Sigmoid colon (tissue), 3 donors: ENCODE measurements around the gene DHX58.

Experiments used
- POLR2A ChIP-seq, 2 donors: fragments of 450-650 bp; IDR thresholded peaks; one replicate each; pipeline ENCODE4 v1.6.1; 2016; ENCODE audit warnings: antibody characterized with exemption in 2 of 2, mild to moderate bottlenecking in 2 of 2, moderate library complexity in 2 of 2
- TF ChIP-seq, protein P1 (sequence below), 4 experiments: fragments of 450-650 bp in 3 of 4; fragments of 200-600 bp in 1 of 4; IDR thresholded peaks; one replicate each; pipeline ENCODE4 v1.5.1; 2016 to 2019; ENCODE audit warnings: antibody characterized with exemption in 4 of 4, mild to moderate bottlenecking in 3 of 4, moderate library complexity in 2 of 4

DNA sequence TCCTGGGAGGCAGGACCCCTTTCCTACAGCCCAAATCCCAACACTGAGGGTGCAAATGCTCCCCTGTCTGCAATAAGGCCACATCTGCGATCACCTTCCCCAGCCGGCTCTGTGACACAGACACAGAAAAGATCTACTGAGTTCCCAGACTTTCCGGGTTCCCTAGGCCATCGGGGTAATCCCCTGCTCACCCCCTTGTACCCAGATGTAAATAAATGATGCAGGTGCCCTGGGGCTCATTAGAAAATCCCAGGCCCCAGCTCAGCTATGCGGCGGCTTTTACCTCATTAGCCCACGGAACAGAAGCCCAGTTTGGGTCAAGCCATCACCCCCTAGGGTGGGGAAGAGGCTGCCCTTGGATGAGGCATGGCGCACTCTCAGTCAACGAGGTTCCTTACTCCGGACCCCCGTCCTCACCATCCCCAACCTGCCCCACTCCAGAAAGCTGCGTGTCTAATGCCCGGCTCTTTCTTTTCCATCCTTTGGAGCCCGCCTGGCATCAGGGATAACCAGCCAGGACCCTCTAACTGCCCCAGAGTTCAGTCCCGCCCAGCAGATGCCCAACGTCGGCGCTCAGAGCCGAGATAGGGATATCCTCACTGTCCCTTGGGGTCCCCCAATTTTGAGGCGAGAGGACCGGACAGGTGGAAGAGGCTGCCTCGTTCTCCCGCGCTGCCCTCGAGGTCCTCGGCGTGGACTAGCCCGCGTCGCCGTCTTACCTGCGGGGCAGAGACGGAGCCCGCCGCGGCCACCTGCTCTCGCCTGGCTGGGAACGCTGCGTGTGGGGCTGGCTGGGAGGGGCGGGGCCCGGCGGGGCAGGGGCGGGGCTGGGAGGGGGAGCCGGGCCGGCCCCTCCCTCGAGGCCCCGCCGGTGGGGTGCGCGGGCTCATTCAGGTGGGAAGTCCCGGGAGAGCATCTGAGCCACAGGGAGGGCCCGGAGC is 14.6 kb downstream of the DHX58 start, which contains the start of gene ZNF385C:
- TF ChIP-seq POLR2A (IDR thresholded peaks at IDR 0.05) = no peak
- TF ChIP-seq, protein P1, sequence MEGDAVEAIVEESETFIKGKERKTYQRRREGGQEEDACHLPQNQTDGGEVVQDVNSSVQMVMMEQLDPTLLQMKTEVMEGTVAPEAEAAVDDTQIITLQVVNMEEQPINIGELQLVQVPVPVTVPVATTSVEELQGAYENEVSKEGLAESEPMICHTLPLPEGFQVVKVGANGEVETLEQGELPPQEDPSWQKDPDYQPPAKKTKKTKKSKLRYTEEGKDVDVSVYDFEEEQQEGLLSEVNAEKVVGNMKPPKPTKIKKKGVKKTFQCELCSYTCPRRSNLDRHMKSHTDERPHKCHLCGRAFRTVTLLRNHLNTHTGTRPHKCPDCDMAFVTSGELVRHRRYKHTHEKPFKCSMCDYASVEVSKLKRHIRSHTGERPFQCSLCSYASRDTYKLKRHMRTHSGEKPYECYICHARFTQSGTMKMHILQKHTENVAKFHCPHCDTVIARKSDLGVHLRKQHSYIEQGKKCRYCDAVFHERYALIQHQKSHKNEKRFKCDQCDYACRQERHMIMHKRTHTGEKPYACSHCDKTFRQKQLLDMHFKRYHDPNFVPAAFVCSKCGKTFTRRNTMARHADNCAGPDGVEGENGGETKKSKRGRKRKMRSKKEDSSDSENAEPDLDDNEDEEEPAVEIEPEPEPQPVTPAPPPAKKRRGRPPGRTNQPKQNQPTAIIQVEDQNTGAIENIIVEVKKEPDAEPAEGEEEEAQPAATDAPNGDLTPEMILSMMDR (IDR thresholded peaks at IDR 0.05) = no peak
